ENCODE data around the gene MTMR2.
A peak's percentile ranks its signal among the peaks of the same experiment; 100 is the strongest.

The MTMR2 gene

GRCh38 chr11:95795627-95796295 lies 128.1 kb downstream of the MTMR2 start:
- Mint-ChIP-seq H3K27me3 (no peaks in the 10 kb centered on the region), H3K4me3 (no peak overlapping the region), H3K9me3 (no peaks in the 10 kb centered on the region), H3K36me3 (ENCODE audit: low read depth) (peaks cover 31% of the 10 kb centered on the region), H3K27ac (no peak overlapping the region), H3K4me1 (peaks cover 45% of the 10 kb centered on the region)
- DNase-seq: no peak
- no peak for ATAC-seq

DNA sequence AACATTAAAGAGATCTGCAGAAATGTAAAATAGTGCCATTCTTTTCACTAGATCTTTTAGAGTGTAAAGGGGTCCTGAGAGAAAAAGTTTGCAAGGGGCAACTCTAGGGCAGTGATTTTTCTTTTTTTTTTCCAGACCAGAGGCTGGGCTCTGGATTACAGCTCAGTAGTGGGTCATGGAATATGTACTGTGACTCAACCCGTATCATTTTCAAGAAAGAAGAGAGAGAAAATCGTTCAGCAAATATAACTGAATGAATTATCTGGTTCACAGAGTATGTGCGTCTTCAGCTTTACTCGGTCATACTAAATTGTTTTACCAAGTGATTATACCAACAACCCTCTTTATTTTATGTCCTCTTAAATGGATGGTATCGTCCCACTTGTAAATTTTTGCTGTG lies 129.8 kb downstream of the MTMR2 start:
- H3K27ac Mint-ChIP-seq: no peak overlapping the region
- ATAC-seq (no peak), DNase-seq (no peak)
- peak overlapping the region; percentile 6 for H3K4me3 Mint-ChIP-seq
- H3K9me3 Mint-ChIP-seq: no peaks in the 10 kb centered on the region
- H3K36me3 Mint-ChIP-seq (ENCODE audit: low read depth): peaks cover 20% of the 10 kb centered on the region
- H3K4me1 Mint-ChIP-seq: peaks cover 45% of the 10 kb centered on the region
- no peaks in the 10 kb centered on the region for H3K27me3 Mint-ChIP-seq

DNA sequence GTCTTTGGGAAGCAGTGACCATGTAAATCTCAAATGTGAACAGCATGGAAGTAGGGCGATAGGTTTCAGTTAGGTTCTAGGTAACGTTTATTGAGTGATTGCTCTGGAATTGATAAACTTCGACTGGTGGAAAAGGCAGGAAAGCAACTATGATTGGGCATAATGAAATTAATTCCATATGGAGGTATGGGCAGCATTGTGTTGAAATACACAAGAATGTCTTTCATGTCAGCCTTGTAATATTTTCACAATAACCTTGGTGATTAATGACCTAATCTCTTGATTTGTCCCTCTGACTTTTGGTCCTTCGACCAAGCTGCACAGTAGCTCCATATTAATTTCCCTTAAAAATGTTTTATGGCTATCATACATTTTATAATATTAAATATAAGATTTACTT lies 130.8 kb downstream of the MTMR2 start:
- H3K4me1 Mint-ChIP-seq: peaks cover 49% of the 10 kb centered on the region
- H3K27ac Mint-ChIP-seq: no peak overlapping the region
- H3K9me3 Mint-ChIP-seq: no peaks in the 10 kb centered on the region
- peak overlapping the region; percentile 3 for H3K4me3 Mint-ChIP-seq
- ATAC-seq (no peak), DNase-seq (no peak)
- H3K36me3 Mint-ChIP-seq (ENCODE audit: low read depth): peaks cover 23% of the 10 kb centered on the region
- no peaks in the 10 kb centered on the region for H3K27me3 Mint-ChIP-seq

DNA sequence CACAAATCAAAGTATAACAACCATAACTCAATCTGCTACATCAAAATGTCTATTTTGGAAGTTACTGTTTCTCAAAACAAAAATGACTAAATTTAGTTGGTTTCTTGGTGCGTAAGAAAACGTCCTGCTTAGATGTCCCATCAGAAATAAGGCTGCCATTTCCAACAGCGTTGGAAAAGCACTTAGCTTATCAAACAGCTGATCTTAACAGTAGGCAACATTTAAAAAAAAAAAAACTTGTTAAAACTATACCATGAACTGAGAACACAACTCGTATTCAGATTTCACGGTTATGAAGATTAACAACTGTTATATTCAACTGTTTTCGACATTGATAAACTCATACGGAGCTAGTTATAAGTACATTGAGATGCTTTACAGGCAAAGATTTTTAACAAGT lies 131.2 kb downstream of the MTMR2 start:
- H3K4me1 Mint-ChIP-seq: peaks cover 51% of the 10 kb centered on the region
- H3K36me3 Mint-ChIP-seq (ENCODE audit: low read depth): peaks cover 27% of the 10 kb centered on the region
- no peak overlapping the region for H3K27ac Mint-ChIP-seq
- ATAC-seq (no peak), DNase-seq (no peak)
- no peaks in the 10 kb centered on the region for H3K9me3 Mint-ChIP-seq
- H3K27me3 Mint-ChIP-seq: no peaks in the 10 kb centered on the region
- peak overlapping the region; percentile 3 for H3K4me3 Mint-ChIP-seq

DNA sequence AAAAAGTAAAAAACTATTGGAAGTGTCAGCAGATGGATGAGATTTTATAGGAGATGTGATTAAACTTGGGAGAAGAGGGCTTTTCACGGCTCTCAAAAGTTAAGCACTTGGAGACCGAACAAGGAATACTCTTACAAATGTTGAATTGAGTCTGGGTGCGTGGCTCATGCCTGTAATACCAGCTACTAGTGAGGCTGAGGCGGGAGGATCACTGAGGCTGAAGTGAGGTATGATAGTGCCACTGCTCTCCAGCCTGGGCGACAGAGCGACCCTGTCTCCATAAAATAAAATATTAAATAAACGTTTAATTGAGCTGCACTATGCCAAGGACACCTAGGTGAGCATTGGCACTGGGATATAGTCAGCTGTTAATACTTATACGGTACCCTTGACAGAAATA lies 131.7 kb downstream of the MTMR2 start:
- H3K36me3 Mint-ChIP-seq (ENCODE audit: low read depth): peaks cover 31% of the 10 kb centered on the region
- H3K4me1 Mint-ChIP-seq: peaks cover 53% of the 10 kb centered on the region
- ATAC-seq: no peak
- no peaks in the 10 kb centered on the region for H3K27me3 Mint-ChIP-seq
- H3K4me3 Mint-ChIP-seq: peak overlapping the region; percentile 98
- DNase-seq: no peak
- peak overlapping the region; percentile 100 for H3K27ac Mint-ChIP-seq
- no peaks in the 10 kb centered on the region for H3K9me3 Mint-ChIP-seq

DNA sequence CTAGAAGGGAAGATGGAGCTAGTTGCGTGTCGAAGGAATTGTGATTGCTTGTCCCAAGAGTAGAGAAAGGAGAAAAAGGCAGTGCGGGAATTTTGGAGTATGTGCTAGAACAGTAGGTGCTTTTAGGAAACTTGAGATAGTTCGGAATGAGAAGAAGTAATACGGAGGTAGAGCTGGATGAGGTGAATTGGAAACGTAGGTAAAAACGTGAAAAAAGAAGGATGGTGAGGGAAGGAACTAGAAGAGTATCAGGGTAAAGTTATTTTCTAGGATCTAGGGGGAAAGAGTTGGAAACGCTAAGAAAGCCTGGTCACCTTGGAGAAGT lies 132.2 kb downstream of the MTMR2 start:
- peak overlapping the region; percentile 98 for H3K4me3 Mint-ChIP-seq
- peaks cover 35% of the 10 kb centered on the region for H3K36me3 Mint-ChIP-seq (ENCODE audit: low read depth)
- peak overlapping the region; percentile 100 for H3K27ac Mint-ChIP-seq
- ATAC-seq: no peak
- peaks cover 57% of the 10 kb centered on the region for H3K4me1 Mint-ChIP-seq
- no peak for DNase-seq
- no peaks in the 10 kb centered on the region for H3K9me3 Mint-ChIP-seq
- H3K27me3 Mint-ChIP-seq: no peaks in the 10 kb centered on the region

DNA sequence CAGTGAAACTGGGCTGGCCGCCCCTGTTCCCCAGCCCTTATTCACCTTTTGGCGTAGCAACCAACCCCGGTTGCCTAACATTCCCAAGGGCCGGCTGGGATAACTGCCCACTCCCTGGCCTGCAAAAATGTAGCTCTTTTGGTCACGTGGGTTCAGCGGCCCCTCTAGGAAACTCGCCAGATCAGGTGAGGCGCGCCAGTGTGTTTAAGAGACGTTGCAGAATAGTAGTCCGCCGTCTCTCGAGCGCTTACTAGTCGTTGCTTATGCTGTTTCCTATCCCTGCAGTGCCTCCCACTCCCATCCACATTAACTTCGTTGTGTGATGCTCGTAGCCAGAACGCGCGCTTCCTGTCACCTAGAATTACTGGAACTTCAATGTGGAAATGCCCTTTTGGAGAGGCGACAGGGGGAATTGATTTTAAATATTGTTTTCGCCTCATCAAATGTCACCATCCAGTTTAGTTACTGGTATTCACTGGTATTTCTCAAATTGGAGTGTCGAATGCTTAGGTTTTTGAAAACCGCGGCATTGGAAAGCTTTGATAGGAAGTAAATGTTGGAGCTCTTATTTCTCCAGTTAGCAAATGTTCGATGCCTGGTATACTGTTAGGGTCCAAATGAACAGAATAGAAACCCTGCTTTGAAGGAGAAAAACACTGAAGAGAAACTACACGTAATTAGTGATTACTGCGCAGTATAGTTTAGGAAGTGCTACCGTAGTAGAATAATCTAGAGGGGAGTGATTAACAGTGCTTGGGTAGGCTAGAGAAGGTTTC lies 132.8 kb downstream of the MTMR2 start:
- Mint-ChIP-seq H3K27me3 (no peaks in the 10 kb centered on the region), H3K36me3 (ENCODE audit: low read depth) (peaks cover 40% of the 10 kb centered on the region), H3K4me1 (peaks cover 58% of the 10 kb centered on the region), H3K27ac (peak overlapping the region; percentile 100), H3K4me3 (peak overlapping the region; percentile 98), H3K9me3 (no peaks in the 10 kb centered on the region)
- DNase-seq (peak; percentile 67), ATAC-seq (peak; percentile 5)

DNA sequence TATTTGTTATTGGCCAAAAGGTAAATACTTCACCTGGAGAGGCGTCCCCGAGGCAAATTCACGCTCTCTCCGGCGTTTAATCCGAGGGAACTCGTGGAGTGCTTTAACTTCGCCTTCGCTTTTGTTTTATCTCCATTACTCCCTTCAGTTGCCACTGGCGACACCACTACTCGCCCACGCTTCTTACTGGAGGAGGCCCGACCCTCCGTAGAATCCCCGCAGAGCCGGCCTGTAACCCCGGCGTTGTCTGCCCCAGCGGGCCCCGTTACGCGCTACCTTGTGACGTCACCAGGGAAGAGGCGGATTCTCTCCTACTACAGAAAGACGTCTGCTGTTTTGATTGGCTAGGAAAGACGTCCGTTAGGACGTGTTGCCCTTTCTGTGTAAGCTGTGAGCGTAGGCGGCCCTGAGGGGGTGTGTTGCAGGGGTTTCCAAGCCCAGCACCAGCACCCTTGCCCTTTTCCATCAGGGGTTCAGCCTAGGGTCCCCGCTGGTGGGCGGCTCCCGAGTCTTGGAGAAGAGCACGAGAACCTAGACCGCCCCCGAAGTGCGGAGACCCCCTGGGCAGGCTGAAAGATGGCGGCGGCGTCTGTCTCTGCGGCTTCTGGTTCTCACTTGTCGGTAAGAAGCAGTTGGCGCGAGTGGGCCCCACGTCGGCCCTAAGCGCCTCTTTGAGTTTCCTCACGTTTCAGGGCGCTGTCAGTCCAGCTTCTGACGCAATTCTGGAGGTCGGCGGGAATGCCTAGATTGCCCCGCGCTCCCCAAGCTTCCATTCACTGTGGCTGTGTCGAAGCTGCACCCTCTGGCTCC lies 133.6 kb downstream of the MTMR2 start, which contains the start of gene CEP57:
Gene CEP57, plus strand, starts transcription at position 376 of the 810 bp plus-strand sequence. Its CDS starts 201 bp downstream, at position 577.
- peak within 1 kb of the TSS; percentile 98 for H3K4me3 Mint-ChIP-seq
- peak; percentile 93 for DNase-seq
- H3K36me3 Mint-ChIP-seq (ENCODE audit: low read depth): peaks cover 48% of the 10 kb centered on the region
- peak; percentile 69 for ATAC-seq
- H3K27me3 Mint-ChIP-seq: no peaks in the 10 kb centered on the region
- H3K27ac Mint-ChIP-seq: peak within 1 kb of the TSS; percentile 100
- H3K9me3 Mint-ChIP-seq: no peaks in the 10 kb centered on the region
- H3K4me1 Mint-ChIP-seq: peaks cover 58% of the 10 kb centered on the region

DNA sequence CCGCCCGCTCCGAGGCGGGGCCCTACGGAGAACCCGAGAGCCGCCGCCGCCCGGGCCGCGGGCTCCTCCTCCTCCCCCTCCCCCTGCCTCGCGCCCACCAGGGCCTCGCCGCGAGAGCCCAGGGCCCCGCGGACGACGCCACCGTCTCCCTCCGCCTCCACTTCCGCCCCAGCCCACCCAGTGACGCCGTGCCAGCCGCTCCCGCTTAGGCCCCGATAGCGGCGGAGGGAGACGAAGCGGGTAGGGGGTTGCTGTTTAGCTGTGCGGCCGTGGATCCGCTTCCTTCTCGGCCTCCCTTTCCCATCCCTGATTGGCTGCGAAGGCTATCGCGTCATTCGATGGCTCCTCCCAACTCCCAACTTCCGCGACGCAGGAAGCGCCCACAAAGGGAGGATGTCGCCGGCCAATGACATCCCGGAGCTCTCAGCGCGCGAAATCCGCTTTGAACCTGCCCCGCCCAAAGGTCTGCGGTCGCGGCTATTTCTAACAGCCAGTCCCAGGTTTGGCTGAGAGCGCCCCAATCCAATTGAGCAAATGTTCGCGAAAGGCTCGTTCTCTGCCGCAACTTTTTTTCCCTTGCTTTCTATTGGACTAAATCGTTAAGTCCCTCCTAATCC lies 134.3 kb downstream of the MTMR2 start, which contains the start of gene FAM76B:
Gene FAM76B, minus strand, starts transcription at position 277 of the 617 bp plus-strand sequence. CDS start 304 bp downstream, outside the sequence.
- ATAC-seq (peak; percentile 84), DNase-seq (peak; percentile 93)
- Mint-ChIP-seq H3K4me3 (peak within 1 kb of the TSS; percentile 98), H3K9me3 (no peaks in the 10 kb centered on the region), H3K27ac (peak within 1 kb of the TSS; percentile 100), H3K36me3 (ENCODE audit: low read depth) (peaks cover 53% of the 10 kb centered on the region), H3K27me3 (no peaks in the 10 kb centered on the region), H3K4me1 (peaks cover 55% of the 10 kb centered on the region)

DNA sequence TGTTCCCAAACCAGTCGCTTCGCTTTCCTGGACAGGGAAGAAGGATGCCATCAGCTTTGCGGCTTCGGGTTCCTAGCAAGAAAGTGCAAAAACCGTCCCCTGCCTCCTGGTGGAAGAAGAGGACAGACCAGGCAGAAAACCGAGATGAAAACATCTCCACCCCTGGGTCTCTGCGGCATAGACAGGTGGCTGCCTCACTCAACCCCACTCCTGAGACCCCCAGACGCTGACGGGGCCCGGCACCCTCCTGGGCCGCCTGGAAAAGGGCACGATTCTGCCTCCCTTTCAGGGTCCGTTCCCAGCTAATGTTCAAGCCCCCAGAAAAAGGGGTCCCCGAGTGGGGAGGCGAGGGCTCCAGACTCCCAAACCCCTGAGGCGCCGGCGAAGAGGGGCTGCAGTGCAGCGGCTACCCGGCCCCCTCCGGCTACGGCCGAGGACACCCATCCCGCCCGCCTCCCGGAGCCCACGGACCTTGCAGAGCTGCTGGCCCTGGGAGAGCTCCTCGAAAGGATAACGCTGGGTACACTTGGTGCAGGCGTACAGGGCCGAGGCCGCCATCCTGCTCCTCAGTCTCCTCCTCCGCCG lies 134.9 kb downstream of the MTMR2 start:
- Mint-ChIP-seq H3K36me3 (ENCODE audit: low read depth) (peaks cover 52% of the 10 kb centered on the region), H3K27ac (peak overlapping the region; percentile 100), H3K27me3 (no peaks in the 10 kb centered on the region), H3K9me3 (no peaks in the 10 kb centered on the region), H3K4me3 (peak overlapping the region; percentile 98), H3K4me1 (peaks cover 50% of the 10 kb centered on the region)
- DNase-seq: peak; percentile 36
- no peak for ATAC-seq
